A549 (cell line): ENCODE data around the gene GPR63. TPM values are rescaled to one million over a fixed set of nuclear protein-coding genes. Genes with fewer than 3 reads are reported as not detected.

Experiments used
- ATAC-seq, 2 experiments: fragments of 200-7000 bp in 1 of 2; fragments of >200 bp in 1 of 2; cut with Nextera tagmentation in 1 of 2; cut with Tn5 transposase in 1 of 2; 3 replicates each; pipeline versions ENCODE4 v1.8.0 to v1.9.1; 2018 to 2020; ENCODE audit warnings: mild to moderate bottlenecking in 1 of 2, moderate library complexity in 1 of 2
- CTCF ChIA-PET: fragments of 300-600 bp; sonication (Branson Sonifier 250); formaldehyde crosslinking; extraction: SDS; loops from one replicate; lab custom pipeline; 2021; ENCODE audit warnings: antibody characterized with exemption, inconsistent platforms; lab: Yijun Ruan, JAX
- POLR2A ChIA-PET: fragments of 350-600 bp; formaldehyde crosslinking; extraction: SDS; loops from one replicate; lab custom pipeline; 2021; ENCODE audit warnings: antibody characterized with exemption, inconsistent platforms; lab: Yijun Ruan, JAX
- DNase-seq, 2 experiments: peaks; one replicate each; pipeline versions ENCODE4 v3.0.0 to v3.0.0-alpha.2; 2011 to 2016; ENCODE audit warnings: low read depth in 1 of 2, low spot score in 1 of 2
- FAIRE-seq: peaks from 2 replicates; lab custom pipeline; 2011; peaks lifted over from hg19 to GRCh38; lab: Jason Lieb, UNC
- H3K27ac ChIP-seq, 2 experiments: fragments of >200 bp; sonication (Bioruptor Twin); formaldehyde crosslinking; 3 replicates each; pipeline ENCODE4 v1.5.1; 2016 to 2017
- H3K4me1 ChIP-seq: fragments of >200 bp; sonication (Bioruptor Twin); formaldehyde crosslinking; 3 replicates; pipeline ENCODE4 v1.6.1; 2016
- H3K4me2 ChIP-seq: fragments of >200 bp; sonication (Bioruptor Twin); formaldehyde crosslinking; 3 replicates; pipeline ENCODE4 v1.6.1; 2016
- H3K4me3 ChIP-seq: fragments of >200 bp; sonication (Bioruptor Twin); formaldehyde crosslinking; 3 replicates; pipeline ENCODE4 v1.5.1; 2016
- H3K9me3 ChIP-seq: fragments of >200 bp; sonication (Bioruptor Twin); formaldehyde crosslinking; 3 replicates; pipeline ENCODE4 v1.6.1; 2016
- BHLHE40 ChIP-seq: IDR thresholded peaks from 2 replicates; pipeline ENCODE4 v1.6.1; 2012; ENCODE audit warnings: low read depth, low read length, inconsistent platforms
- CBX8 ChIP-seq: fragments of 200-600 bp; sonication (generic); IDR thresholded peaks from 2 replicates; pipeline ENCODE4 v1.6.1; 2016
- CHD2 ChIP-seq: fragments of 150-350 bp; IDR thresholded peaks from 2 replicates; pipeline ENCODE4 v1.6.1; 2014; ENCODE audit warnings: low read length; ENCODE audit not compliant: partially characterized antibody
- EHMT2 ChIP-seq: fragments of 200-600 bp; sonication (generic); IDR thresholded peaks from 2 replicates; pipeline ENCODE4 v1.6.1; 2016; ENCODE audit warnings: antibody characterized with exemption, low read depth, mild to moderate bottlenecking, moderate library complexity
- FOSB ChIP-seq: fragments of 250-450 bp; sonication (Bioruptor Pico); IDR thresholded peaks from 2 replicates; pipeline ENCODE4 v1.5.0; 2020; ENCODE audit warnings: mild to moderate bottlenecking, moderate library complexity
- FOXS1 ChIP-seq: fragments of 250-450 bp; sonication (Bioruptor Pico); IDR thresholded peaks from 2 replicates; pipeline ENCODE4 v1.5.0; 2020; ENCODE audit warnings: mild to moderate bottlenecking, moderate library complexity
- HOXB5 ChIP-seq: fragments of 250-450 bp; sonication (Bioruptor Pico); IDR thresholded peaks from 2 replicates; pipeline ENCODE4 v1.5.0; 2020; ENCODE audit warnings: mild to moderate bottlenecking, moderate library complexity
- JUN ChIP-seq, 2 experiments: fragments of >200 bp; sonication (Bioruptor Twin); formaldehyde crosslinking; IDR thresholded peaks; 2 replicates in 1 of 2; 3 replicates in 1 of 2; pipeline ENCODE4 v1.6.1; 2016 to 2017
- JUNB ChIP-seq: fragments of >200 bp; sonication (Bioruptor Twin); formaldehyde crosslinking; IDR thresholded peaks from 2 replicates; pipeline ENCODE4 v1.6.1; 2016
- MYC ChIP-seq: IDR thresholded peaks from 2 replicates; pipeline ENCODE4 v1.6.1; 2012; ENCODE audit warnings: mild to moderate bottlenecking, inconsistent platforms, low read length, improper control_type of control experiment, borderline replicate concordance
- NFE2L2 ChIP-seq: fragments of 150-350 bp; conservative IDR thresholded peaks from 2 replicates; pipeline ENCODE4 v1.6.1; 2014; ENCODE audit warnings: low read length
- NPAS2 ChIP-seq: fragments of 250-450 bp; sonication (Bioruptor Pico); IDR thresholded peaks from 2 replicates; pipeline ENCODE4 v1.8.0; 2022; ENCODE audit warnings: mild to moderate bottlenecking, moderate library complexity, borderline replicate concordance
- POLR2AphosphoS2 ChIP-seq: conservative IDR thresholded peaks from 2 replicates; pipeline ENCODE4 v1.6.1; 2012; ENCODE audit warnings: low read length, improper control_type of control experiment, inconsistent platforms
- RCOR1 ChIP-seq: fragments of 150-350 bp; IDR thresholded peaks from 2 replicates; pipeline ENCODE4 v1.6.1; 2014; ENCODE audit warnings: antibody characterized with exemption, low read length, low read depth
- RFX5 ChIP-seq: fragments of 450-650 bp; IDR thresholded peaks from 2 replicates; pipeline ENCODE4 v1.7.1; 2014; ENCODE audit warnings: antibody characterized with exemption, mild to moderate bottlenecking, moderate library complexity
- SMC3 ChIP-seq: fragments of >200 bp; sonication (Bioruptor Twin); formaldehyde crosslinking; IDR thresholded peaks from 3 replicates; pipeline ENCODE4 v1.6.1; 2018; ENCODE audit warnings: inconsistent platforms
- TP53 ChIP-seq: fragments of 250-450 bp; sonication (Bioruptor Pico); IDR thresholded peaks from 2 replicates; pipeline ENCODE4 v1.5.0; 2021; ENCODE audit warnings: mild to moderate bottlenecking, moderate library complexity
- USF2 ChIP-seq: fragments of 450-650 bp; IDR thresholded peaks from 2 replicates; pipeline ENCODE4 v1.6.1; 2014; ENCODE audit warnings: antibody characterized with exemption
- whole genome bisulfite sequencing: methylation state at CpG from one replicate; pipeline ENCODE4 v1.1.6; 2017; ENCODE audit errors: missing lambda C conversion rate; 5-methylcytosine and 5-hydroxymethylcytosine counted together
- polyA plus RNA-seq, 4 experiments: library from polyadenylated mRNA; depleted of rRNA in 3 of 4; stranded (reverse); fragments of >200 nt; fragmentation: RNase III in 1 of 4; extraction: RNeasy Plus Mini Kit Qiagen cat#74134 plus additional on column Dnase treatment in 1 of 4; gene quantifications; 2 replicates in 3 of 4; 3 replicates in 1 of 4; pipeline ENCODE4 v1.2.3, GENCODE V29; 2011 to 2017
- TF ChIP-seq, protein P1 (sequence below): fragments of 250-450 bp; sonication (Bioruptor Pico); IDR thresholded peaks from 2 replicates; pipeline ENCODE4 v1.5.0; 2020; ENCODE audit warnings: low read depth, mild to moderate bottlenecking, moderate library complexity
- TF ChIP-seq, protein P2 (sequence below): fragments of >200 bp; sonication (Bioruptor Twin); formaldehyde crosslinking; IDR thresholded peaks from 3 replicates; pipeline ENCODE4 v1.5.1; 2016

Gene GPR63
- polyA plus RNA-seq, 2 of the 4 experiments (the other 2 are of a cell fraction), result 0.48 to 0.67 TPM

DNA sequence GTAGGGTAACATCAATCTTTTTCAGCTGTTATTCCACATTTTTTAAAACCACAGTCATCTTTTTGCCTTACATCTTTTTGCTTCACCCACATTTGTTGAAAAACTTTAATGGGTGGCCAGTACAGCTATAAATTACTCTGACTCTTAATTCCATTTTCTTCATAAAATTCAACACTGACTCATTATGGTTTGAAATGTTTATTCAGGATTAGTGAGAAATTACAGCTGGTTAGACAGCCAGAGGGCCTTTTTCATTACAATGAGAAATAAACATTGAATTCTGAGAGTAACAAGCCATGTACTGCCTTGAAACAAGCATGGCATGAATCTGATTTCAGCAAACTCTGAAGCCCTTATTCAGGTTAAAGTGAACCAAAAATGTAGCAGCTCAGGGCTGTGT lies 40.9 kb upstream of the GPR63 start:
- Histone ChIP-seq H3K4me1 (no peaks in the 10 kb centered on the region), H3K4me2 (no peak overlapping the region), H3K9me3 (no peaks in the 10 kb centered on the region), H3K4me3 (no peak overlapping the region), H3K27ac (no peak overlapping the region)
- TF ChIP-seq BHLHE40 (no peak), NPAS2 (CRISPR knock-in tag) (no peak), TP53 (CRISPR knock-in tag) (no peak), FOSB (CRISPR knock-in tag) (no peak), FOXS1 (no peak), RCOR1 (no peak), EHMT2 (no peak), CBX8 (no peak), CHD2 (no peak), NFE2L2 (no peak), HOXB5 (CRISPR knock-in tag) (no peak), MYC (no peak), RFX5 (no peak), JUN (IDR thresholded peaks at IDR 0.05) (no peak), POLR2AphosphoS2 (no peak), USF2 (no peak), JUNB (no peak)
- TF ChIP-seq, protein P1, sequence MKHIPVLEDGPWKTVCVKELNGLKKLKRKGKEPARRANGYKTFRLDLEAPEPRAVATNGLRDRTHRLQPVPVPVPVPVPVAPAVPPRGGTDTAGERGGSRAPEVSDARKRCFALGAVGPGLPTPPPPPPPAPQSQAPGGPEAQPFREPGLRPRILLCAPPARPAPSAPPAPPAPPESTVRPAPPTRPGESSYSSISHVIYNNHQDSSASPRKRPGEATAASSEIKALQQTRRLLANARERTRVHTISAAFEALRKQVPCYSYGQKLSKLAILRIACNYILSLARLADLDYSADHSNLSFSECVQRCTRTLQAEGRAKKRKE, result no peak
- TF ChIP-seq, protein P2, sequence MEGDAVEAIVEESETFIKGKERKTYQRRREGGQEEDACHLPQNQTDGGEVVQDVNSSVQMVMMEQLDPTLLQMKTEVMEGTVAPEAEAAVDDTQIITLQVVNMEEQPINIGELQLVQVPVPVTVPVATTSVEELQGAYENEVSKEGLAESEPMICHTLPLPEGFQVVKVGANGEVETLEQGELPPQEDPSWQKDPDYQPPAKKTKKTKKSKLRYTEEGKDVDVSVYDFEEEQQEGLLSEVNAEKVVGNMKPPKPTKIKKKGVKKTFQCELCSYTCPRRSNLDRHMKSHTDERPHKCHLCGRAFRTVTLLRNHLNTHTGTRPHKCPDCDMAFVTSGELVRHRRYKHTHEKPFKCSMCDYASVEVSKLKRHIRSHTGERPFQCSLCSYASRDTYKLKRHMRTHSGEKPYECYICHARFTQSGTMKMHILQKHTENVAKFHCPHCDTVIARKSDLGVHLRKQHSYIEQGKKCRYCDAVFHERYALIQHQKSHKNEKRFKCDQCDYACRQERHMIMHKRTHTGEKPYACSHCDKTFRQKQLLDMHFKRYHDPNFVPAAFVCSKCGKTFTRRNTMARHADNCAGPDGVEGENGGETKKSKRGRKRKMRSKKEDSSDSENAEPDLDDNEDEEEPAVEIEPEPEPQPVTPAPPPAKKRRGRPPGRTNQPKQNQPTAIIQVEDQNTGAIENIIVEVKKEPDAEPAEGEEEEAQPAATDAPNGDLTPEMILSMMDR, result no peak
- DNase-seq (no peak), ATAC-seq (no peak), FAIRE-seq (no peak)
- CTCF ChIA-PET, result interaction anchor here (1.4 kb wide), 1 partner anchor 12 kb away, joined by 3 read pairs; no protein-coding TSS in a partner anchor
- POLR2A ChIA-PET, result no interaction called here

GRCh38 chr6:96876886-96877545 lies 39.7 kb upstream of the GPR63 start:
- no peak for ATAC-seq

More at GRCh38 chr6:96876886-96877545, 39.7 kb upstream of the GPR63 start:
- 55% methylated on average over 9 of the region's 9 CpGs for WGBS
- Histone ChIP-seq H3K4me2 (no peak overlapping the region), H3K4me1 (no peaks in the 10 kb centered on the region), H3K4me3 (no peak overlapping the region), H3K27ac (no peak overlapping the region), H3K9me3 (no peaks in the 10 kb centered on the region)
- no peak for TF ChIP-seq RCOR1
- TF ChIP-seq SMC3, result no peak
- TF ChIP-seq USF2, result no peak
- no peak for TF ChIP-seq CHD2
- TF ChIP-seq JUN (IDR thresholded peaks at IDR 0.05), result no peak
- TF ChIP-seq, protein P2, result no peak
- TF ChIP-seq HOXB5 (CRISPR knock-in tag), result no peak
- no peak for TF ChIP-seq TP53 (CRISPR knock-in tag)
- no peak for TF ChIP-seq CBX8
- DNase-seq (no peak), FAIRE-seq (no peak)
- POLR2A ChIA-PET, result no interaction called here
- CTCF ChIA-PET, result interaction anchor here (1.4 kb wide), 1 partner anchor 11 kb away, joined by 3 read pairs; no protein-coding TSS in a partner anchor
